Measurements from ENCODE around the gene HTR3A.

Gene HTR3A

GRCh38 chr11:114015117-114015516 is 40.2 kb downstream of the HTR3A start:
- no peak for TF ChIP-seq CTCF (conservative IDR thresholded peaks at IDR 0.05; ENCODE audit: low read depth, low read length)
- DNase-seq (ENCODE audit: low read depth) = no peak
- H3K4me3 ChIP-seq (ENCODE audit: low read depth, low read length) = no peak overlapping the region

DNA sequence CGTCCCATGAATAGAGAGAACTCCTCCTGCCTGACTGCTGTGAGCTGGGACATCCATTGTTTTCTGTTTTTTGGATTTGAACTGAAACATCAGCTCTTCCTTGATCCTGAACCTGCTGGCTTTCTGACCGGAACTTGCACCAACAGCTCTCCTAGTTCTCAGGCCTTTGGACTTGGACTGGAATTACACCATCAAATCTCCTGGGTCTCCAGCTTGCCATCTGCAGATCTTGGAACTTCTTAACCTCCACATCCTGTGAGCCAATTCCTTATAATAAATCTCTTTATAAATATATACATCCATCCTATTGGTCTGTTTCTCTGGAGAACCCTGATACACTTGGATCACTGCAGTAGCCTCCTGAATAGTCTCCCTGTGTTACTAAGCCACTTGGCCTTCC is 42.1 kb downstream of the HTR3A start:
- H3K4me3 ChIP-seq (ENCODE audit: low read depth, low read length) = no peak overlapping the region
- DNase-seq (ENCODE audit: low read depth) = no peak
- TF ChIP-seq CTCF (conservative IDR thresholded peaks at IDR 0.05; ENCODE audit: low read depth, low read length) = no peak

GRCh38 chr11:114017723-114018122 is 42.8 kb downstream of the HTR3A start:
- TF ChIP-seq CTCF (conservative IDR thresholded peaks at IDR 0.05; ENCODE audit: low read depth, low read length) = no peak
- no peak overlapping the region for H3K4me3 ChIP-seq (ENCODE audit: low read depth, low read length)
- DNase-seq (ENCODE audit: low read depth) = no peak

DNA sequence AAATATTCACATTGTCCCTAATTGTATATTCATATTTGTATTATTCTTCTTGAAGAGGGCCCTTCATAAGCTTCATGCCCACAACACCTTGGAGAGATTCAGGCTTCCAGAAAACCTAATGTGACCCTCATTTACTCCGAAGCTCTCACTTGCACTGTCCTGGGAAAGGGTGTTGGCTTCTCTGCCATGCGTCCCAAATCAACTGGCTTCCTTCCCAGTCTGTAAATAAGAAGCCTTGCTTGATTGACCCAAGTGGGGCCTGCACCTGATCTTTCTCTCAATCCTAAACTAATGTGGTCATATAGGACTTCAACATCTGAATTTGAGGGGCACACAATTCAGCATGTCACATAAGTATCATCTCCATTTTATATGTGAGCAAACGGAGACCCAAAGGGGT is 44.1 kb downstream of the HTR3A start:
- no peak for DNase-seq (ENCODE audit: low read depth)
- no peak overlapping the region for H3K4me3 ChIP-seq (ENCODE audit: low read depth, low read length)

GRCh38 chr11:114019574-114019973 is 44.7 kb downstream of the HTR3A start:
- no peak for TF ChIP-seq CTCF (conservative IDR thresholded peaks at IDR 0.05; ENCODE audit: low read depth, low read length)
- no peak overlapping the region for H3K4me3 ChIP-seq (ENCODE audit: low read depth, low read length)
- no peak for DNase-seq (ENCODE audit: low read depth)

More for the DNA sequence above, 44.1 kb downstream of the HTR3A start:
- no peak for TF ChIP-seq CTCF (conservative IDR thresholded peaks at IDR 0.05; ENCODE audit: low read depth, low read length)

- H3K4me3 ChIP-seq (ENCODE audit: low read depth, low read length) = no peak overlapping the region
- no peak for DNase-seq (ENCODE audit: low read depth)
- TF ChIP-seq CTCF (conservative IDR thresholded peaks at IDR 0.05; ENCODE audit: low read depth, low read length) = no peak
Measured at GRCh38 chr11:114025329-114025907, 50.5 kb downstream of the HTR3A start.

GRCh38 chr11:114026355-114026754 is 51.4 kb downstream of the HTR3A start:
- peak; percentile 79 for DNase-seq (ENCODE audit: low read depth)
- no peak overlapping the region for H3K4me3 ChIP-seq (ENCODE audit: low read depth, low read length)
- TF ChIP-seq CTCF (conservative IDR thresholded peaks at IDR 0.05; ENCODE audit: low read depth, low read length) = peak; percentile 64
